ENCODE measurements around the gene RND1. TPM values are rescaled to one million over a fixed set of nuclear protein-coding genes. Genes with fewer than 3 reads are reported as not detected.
A peak's percentile ranks its signal among the peaks of the same experiment; 100 is the strongest.
"Not testable (repeated sequence)": the region's sequence is repeated elsewhere in the genome, so short reads cannot be mapped to it uniquely, and the experiment has no call there.

The RND1 gene
- total and polyA plus RNA-seq, 4 donors: 5.3 to 80.5 (median 15.3) TPM

GRCh38 chr12:48851883-48852733 lies 13.6 kb downstream of the RND1 start, which contains the start of gene DDX23:
DDX23 (minus strand) TSS chr12:48852163; CDS start chr12:48845782, 6,381 bp downstream.
- no peaks in the 10 kb centered on the region for H3K9me3 ChIP-seq (ENCODE audit: control insufficient read depth in 4 of 4, insufficient read depth in 3 of 4, low read length in 3 of 4)
- H3K27me3 ChIP-seq (ENCODE audit: control insufficient read depth in 3 of 3, insufficient read depth in 3 of 3, low read length in 2 of 3): no peaks in the 10 kb centered on the region
- no peak for TF ChIP-seq CTCF (IDR thresholded peaks at IDR 0.05; ENCODE audit: control extremely low read depth, extremely low read depth)
- WGBS, 2 donors: 0% methylated on average over 53 of the region's 53 CpGs
- H3K27ac ChIP-seq (ENCODE audit: low read depth in 1 of 2, low read length in 1 of 2): peak within 1 kb of the TSS; percentile 92 to 97
- H3K9ac ChIP-seq (ENCODE audit: insufficient read depth in 1 of 2, low read length in 2 of 2): peak within 1 kb of the TSS; percentile 72 to 74
- peaks cover 0 to 9% (median 3%) of the 10 kb centered on the region in 4 donors for H3K36me3 ChIP-seq (ENCODE audit: control insufficient read depth in 4 of 4, insufficient read depth in 4 of 4, low read length in 4 of 4)
- ATAC-seq (ENCODE audit: insufficient read depth, low FRiP score) (peak; percentile 99), DNase-seq (peak; percentile 97 to 98 (median 98))
- peaks cover 3 to 17% (median 9%) of the 10 kb centered on the region in 5 donors for H3K4me1 ChIP-seq (ENCODE audit: control insufficient read depth in 5 of 5, insufficient read depth in 5 of 5, low read length in 5 of 5)
- H3K4me3 ChIP-seq: peak within 1 kb of the TSS; percentile 100

GRCh38 chr12:48842021-48842420 lies 23.6 kb downstream of the RND1 start:
- not testable (repeated sequence) for ATAC-seq (ENCODE audit: insufficient read depth, low FRiP score)
- 95 to 100% methylated on average over 9 to 29 of the region's 29 CpGs for WGBS, 2 donors

GRCh38 chr12:48838048-48838447 lies 27.6 kb downstream of the RND1 start:
- DNase-seq (no peak), ATAC-seq (ENCODE audit: insufficient read depth, low FRiP score) (no peak)
- Histone ChIP-seq H3K9me3 (ENCODE audit: control insufficient read depth in 4 of 4, insufficient read depth in 3 of 4, low read length in 3 of 4) (no peaks in the 10 kb centered on the region), H3K9ac (ENCODE audit: insufficient read depth in 1 of 2, low read length in 2 of 2) (no peak overlapping the region), H3K27me3 (ENCODE audit: control insufficient read depth in 3 of 3, insufficient read depth in 3 of 3, low read length in 2 of 3) (no peaks in the 10 kb centered on the region), H3K4me3 (no peak overlapping the region), H3K4me1 (ENCODE audit: control insufficient read depth in 5 of 5, insufficient read depth in 5 of 5, low read length in 5 of 5) (no peaks in the 10 kb centered on the region), H3K27ac (ENCODE audit: low read depth in 1 of 2, low read length in 1 of 2) (no peak overlapping the region), H3K36me3 (ENCODE audit: control insufficient read depth in 4 of 4, insufficient read depth in 4 of 4, low read length in 4 of 4) (peaks cover 26 to 53% (median 49%) of the 10 kb centered on the region in 4 donors)
- no peak for TF ChIP-seq CTCF (IDR thresholded peaks at IDR 0.05; ENCODE audit: control extremely low read depth, extremely low read depth)
- 89 to 91% methylated on average over 4 of the region's 4 CpGs for WGBS, 2 donors

More at GRCh38 chr12:48842021-48842420, 23.6 kb downstream of the RND1 start:
- not testable (repeated sequence) for H3K27ac ChIP-seq (ENCODE audit: low read depth in 1 of 2, low read length in 1 of 2); H3K4me1 ChIP-seq (ENCODE audit: control insufficient read depth in 5 of 5, insufficient read depth in 5 of 5, low read length in 5 of 5); DNase-seq; H3K9ac ChIP-seq (ENCODE audit: insufficient read depth in 1 of 2, low read length in 2 of 2); H3K9me3 ChIP-seq (ENCODE audit: control insufficient read depth in 4 of 4, insufficient read depth in 3 of 4, low read length in 3 of 4); H3K27me3 ChIP-seq (ENCODE audit: control insufficient read depth in 3 of 3, insufficient read depth in 3 of 3, low read length in 2 of 3); H3K4me3 ChIP-seq
- peaks cover 26 to 44% (median 41%) of the 10 kb centered on the region in 4 donors for H3K36me3 ChIP-seq (ENCODE audit: control insufficient read depth in 4 of 4, insufficient read depth in 4 of 4, low read length in 4 of 4)

- no peaks in the 10 kb centered on the region for H3K4me1 ChIP-seq (ENCODE audit: control insufficient read depth in 5 of 5, insufficient read depth in 5 of 5, low read length in 5 of 5)
- no peak overlapping the region for H3K9ac ChIP-seq (ENCODE audit: insufficient read depth in 1 of 2, low read length in 2 of 2)
- no peak for TF ChIP-seq CTCF (IDR thresholded peaks at IDR 0.05; ENCODE audit: control extremely low read depth, extremely low read depth)
- H3K9me3 ChIP-seq (ENCODE audit: control insufficient read depth in 4 of 4, insufficient read depth in 3 of 4, low read length in 3 of 4): no peaks in the 10 kb centered on the region
- DNase-seq (no peak), ATAC-seq (ENCODE audit: insufficient read depth, low FRiP score) (no peak)
- H3K36me3 ChIP-seq (ENCODE audit: control insufficient read depth in 4 of 4, insufficient read depth in 4 of 4, low read length in 4 of 4): peaks cover 41 to 81% (median 45%) of the 10 kb centered on the region in 4 donors
- H3K27me3 ChIP-seq (ENCODE audit: control insufficient read depth in 3 of 3, insufficient read depth in 3 of 3, low read length in 2 of 3): no peaks in the 10 kb centered on the region
- WGBS, 2 donors: 90 to 95% methylated on average over 12 of the region's 12 CpGs
- no peak overlapping the region for H3K27ac ChIP-seq (ENCODE audit: low read depth in 1 of 2, low read length in 1 of 2)
- H3K4me3 ChIP-seq: no peak overlapping the region
Observed at GRCh38 chr12:48832321-48833060, 33.2 kb downstream of the RND1 start.
